Right lobe of liver (tissue), 6 donors: Measurements from ENCODE around the gene KCNQ5. TPM values are rescaled to one million over a fixed set of nuclear protein-coding genes. Genes with fewer than 3 reads are reported as not detected.

Experiments
- ATAC-seq, 4 donors: fragments of 200-7000 bp; cut with Tn5 transposase; one replicate each; pipeline ENCODE4 v1.9.1; 2020; ENCODE audit warnings: mild to moderate bottlenecking in 4 of 4, moderate library complexity in 4 of 4
- DNase-seq, 3 donors: peaks; one replicate each; pipeline ENCODE4 v3.0.0-alpha.2; 2020
- H3K27ac ChIP-seq, 3 donors: fragments of 200-600 bp; one replicate each; pipeline ENCODE4 v1.8.0; 2022
- H3K27me3 ChIP-seq, 2 donors: fragments of 200-600 bp; one replicate each; pipeline ENCODE4 v1.8.0; 2022
- H3K36me3 ChIP-seq, 4 donors: fragments of 200-600 bp; sonication (generic) in 1 of 4; one replicate each; pipeline versions ENCODE4 v1.5.1 to v1.8.0; 2017 to 2022; ENCODE audit warnings: control low read depth in 1 of 4
- H3K4me1 ChIP-seq, 4 donors: fragments of 200-600 bp; sonication (generic) in 1 of 4; one replicate each; pipeline versions ENCODE4 v1.5.1 to v1.8.0; 2017 to 2022; ENCODE audit warnings: control low read depth in 1 of 4
- H3K4me3 ChIP-seq, 3 donors: fragments of 200-600 bp; one replicate each; pipeline ENCODE4 v1.8.0; 2022
- H3K9me3 ChIP-seq, 4 donors: fragments of 200-600 bp; sonication (generic) in 1 of 4; one replicate each; pipeline versions ENCODE4 v1.5.1 to v1.8.0; 2017 to 2022; ENCODE audit warnings: control low read depth in 1 of 4
- CTCF ChIP-seq, 4 donors: fragments of 200-600 bp in 3 of 4; fragments of 450-650 bp in 1 of 4; IDR thresholded peaks; one replicate each; pipeline versions ENCODE4 v1.5.1 to v1.8.0; 2016 to 2022; ENCODE audit warnings: antibody characterized with exemption in 4 of 4, mild to moderate bottlenecking in 2 of 4
- POLR2A ChIP-seq: fragments of 450-650 bp; IDR thresholded peaks from one replicate; pipeline ENCODE4 v1.6.1; 2017; ENCODE audit warnings: antibody characterized with exemption, mild to moderate bottlenecking
- WGBS: methylation state at CpG from one replicate; pipeline ENCODE4 v1.1.6; 2018; ENCODE audit warnings: low coverage, low lambda C conversion rate; ENCODE audit not compliant: insufficient coverage; ENCODE audit errors: missing lambda C conversion rate; 5-methylcytosine and 5-hydroxymethylcytosine counted together
- intact Hi-C, 2 donors: fragments of 100-400 bp; cut with DNase I; formaldehyde crosslinking; loops; one replicate each; pipeline versions ENCODE4 v1.11.2 to v1.14.1; 2022
- total RNA-seq, 6 experiments: library from RNA; depleted of rRNA in 2 of 6; stranded (reverse); fragments of >200 nt in 2 of 6; fragmentation: NEBNext Ultra II Directional in 3 of 6; extraction: Animal tissue kit (Norgen Biotek cat#: 25700) in 3 of 6; gene quantifications; one replicate each; pipeline versions ENCODE4 v1.1.0 to v1.2.4, GENCODE V29; 2016 to 2023
- donor health status: DM: no; HTN: yes; CAD: no.
- donor health status: DM: no; HTN: no; CAD: no.
- donor health status: DM: no; HTN: no; CAD: no.
- donor health status: DM: no; HTN: yes; CAD: no.
- donor health status: DM: no; HTN: yes; CAD: no.

The KCNQ5 gene
- total RNA-seq, 6 experiments from 2014 or later = 0.04 to 0.11 TPM; not detected in 4

- H3K4me3 ChIP-seq = no peak overlapping the region
- no peak for TF ChIP-seq POLR2A
- no peak for TF ChIP-seq CTCF (IDR thresholded peaks at IDR 0.05)
- H3K4me1 ChIP-seq = no peaks in the 10 kb centered on the region
- intact Hi-C loops = no loop called here
- H3K27ac ChIP-seq = no peak overlapping the region
- H3K27me3 ChIP-seq = no peaks in the 10 kb centered on the region
- ATAC-seq (no peak), DNase-seq (no peak)
- H3K36me3 ChIP-seq = no peaks in the 10 kb centered on the region
- 38% methylated on average over 6 of the region's 6 CpGs for WGBS
- no peaks in the 10 kb centered on the region for H3K9me3 ChIP-seq
These were observed 91.0 kb downstream of the KCNQ5 start for GRCh38 chr6:72712910-72713309.

GRCh38 chr6:72715119-72715518 is 93.3 kb downstream of the KCNQ5 start:
- TF ChIP-seq POLR2A = no peak
- H3K27me3 ChIP-seq = no peaks in the 10 kb centered on the region
- no peaks in the 10 kb centered on the region for H3K4me1 ChIP-seq
- intact Hi-C loops = no loop called here
- H3K4me3 ChIP-seq = no peak overlapping the region
- no peak overlapping the region for H3K27ac ChIP-seq
- no peaks in the 10 kb centered on the region for H3K9me3 ChIP-seq
- DNase-seq (no peak), ATAC-seq (no peak)
- WGBS = 19% methylated on average over 4 of the region's 5 CpGs
- H3K36me3 ChIP-seq = no peaks in the 10 kb centered on the region

- Histone ChIP-seq H3K27ac (no peak overlapping the region), H3K27me3 (no peaks in the 10 kb centered on the region), H3K4me3 (no peak overlapping the region), H3K9me3 (no peaks in the 10 kb centered on the region), H3K4me1 (no peaks in the 10 kb centered on the region), H3K36me3 (no peaks in the 10 kb centered on the region)
- intact Hi-C loops = no loop called here
- ATAC-seq (no peak), DNase-seq (no peak)
- TF ChIP-seq CTCF (IDR thresholded peaks at IDR 0.05) (no peak), POLR2A (no peak)
These were observed 95.1 kb downstream of the KCNQ5 start for GRCh38 chr6:72716916-72717315.

GRCh38 chr6:72720464-72720863 is 98.6 kb downstream of the KCNQ5 start:
- H3K4me1 ChIP-seq = no peaks in the 10 kb centered on the region
- no peak overlapping the region for H3K4me3 ChIP-seq
- H3K27ac ChIP-seq = no peak overlapping the region
- H3K9me3 ChIP-seq = no peaks in the 10 kb centered on the region
- H3K27me3 ChIP-seq = no peaks in the 10 kb centered on the region
- no peaks in the 10 kb centered on the region for H3K36me3 ChIP-seq
- ATAC-seq = no peak
- WGBS = 38% methylated on average over 2 of the region's 2 CpGs
- no peak for TF ChIP-seq POLR2A
- no peak for TF ChIP-seq CTCF (IDR thresholded peaks at IDR 0.05)
- DNase-seq = no peak
- intact Hi-C loops = no loop called here

- intact Hi-C loops = no loop called here
- DNase-seq = no peak
- TF ChIP-seq CTCF (IDR thresholded peaks at IDR 0.05) = no peak
These were observed 99.5 kb downstream of the KCNQ5 start for GRCh38 chr6:72721346-72721745.

More at GRCh38 chr6:72721346-72721745, 99.5 kb downstream of the KCNQ5 start:
- Histone ChIP-seq H3K27me3 (no peaks in the 10 kb centered on the region), H3K36me3 (no peaks in the 10 kb centered on the region), H3K9me3 (no peaks in the 10 kb centered on the region), H3K4me1 (no peaks in the 10 kb centered on the region), H3K4me3 (no peak overlapping the region), H3K27ac (no peak overlapping the region)
- ATAC-seq = no peak
